Neural progenitor cell (in vitro differentiated cells): ENCODE results near the gene B3GAT2. TPM values are rescaled to one million over a fixed set of nuclear protein-coding genes. Genes with fewer than 3 reads are reported as not detected.

Source experiments
- DNase-seq: peaks from one replicate; pipeline ENCODE4 v3.0.0-alpha.2; 2016; ENCODE audit warnings: low spot score
- H2AFZ ChIP-seq: fragments of 200-600 bp; sonication (generic); replicated peaks from 2 replicates; pipeline ENCODE4 v1.6.1; 2016; ENCODE audit warnings: antibody characterized with exemption
- H3F3A ChIP-seq: fragments of 200-600 bp; sonication (generic); 2 replicates; pipeline ENCODE4 v1.6.1; 2016; ENCODE audit warnings: antibody characterized with exemption, low read depth
- H3K27ac ChIP-seq: fragments of 200-600 bp; sonication (generic); 2 replicates; pipeline ENCODE4 v1.5.1; 2016; ENCODE audit warnings: mild to moderate bottlenecking
- H3K27me3 ChIP-seq: fragments of 200-600 bp; sonication (generic); 2 replicates; pipeline ENCODE4 v1.6.1; 2016; ENCODE audit warnings: mild to moderate bottlenecking, moderate library complexity
- H3K36me3 ChIP-seq: fragments of 200-600 bp; sonication (generic); 2 replicates; pipeline ENCODE4 v1.5.1; 2016
- H3K4me1 ChIP-seq: fragments of 200-600 bp; sonication (generic); 2 replicates; pipeline ENCODE4 v1.6.1; 2016; ENCODE audit warnings: mixed run types
- H3K4me2 ChIP-seq: fragments of 200-600 bp; sonication (generic); 2 replicates; pipeline ENCODE4 v1.6.1; 2016
- H3K4me3 ChIP-seq: fragments of 200-600 bp; sonication (generic); 2 replicates; pipeline ENCODE4 v1.5.1; 2016
- H3K79me2 ChIP-seq: fragments of 200-600 bp; sonication (generic); 2 replicates; pipeline ENCODE4 v1.6.1; 2016; ENCODE audit warnings: low read depth
- H3K9ac ChIP-seq: fragments of 200-600 bp; sonication (generic); 2 replicates; pipeline ENCODE4 v1.6.1; 2016
- H3K9me3 ChIP-seq: fragments of 200-600 bp; sonication (generic); 2 replicates; pipeline ENCODE4 v1.5.1; 2016; ENCODE audit warnings: low read depth
- H4K20me1 ChIP-seq: fragments of 200-600 bp; sonication (generic); 2 replicates; pipeline ENCODE4 v1.6.1; 2016; ENCODE audit warnings: low read depth
- H3K27ac Mint-ChIP-seq: 3 replicates; pipeline ENCODE4 v1.8.0; 2021; ENCODE audit warnings: mixed read lengths
- H3K27me3 Mint-ChIP-seq: 2 replicates; pipeline ENCODE4 v1.8.0; 2022; ENCODE audit warnings: low read depth, mild to moderate bottlenecking, inconsistent platforms, moderate library complexity, mixed read lengths; ENCODE audit not compliant: insufficient read depth
- H3K36me3 Mint-ChIP-seq: 3 replicates; pipeline ENCODE4 v1.8.0; 2021; ENCODE audit warnings: mixed read lengths
- H3K4me1 Mint-ChIP-seq: 3 replicates; pipeline ENCODE4 v1.8.0; 2021; ENCODE audit warnings: mixed read lengths
- H3K4me3 Mint-ChIP-seq: 3 replicates; pipeline ENCODE4 v1.8.0; 2021; ENCODE audit warnings: mild to moderate bottlenecking, moderate library complexity, mixed read lengths
- H3K9me3 Mint-ChIP-seq: 3 replicates; pipeline ENCODE4 v1.8.0; 2020; ENCODE audit warnings: mixed read lengths
- CTCF ChIP-seq: fragments of 200-600 bp; sonication (generic); IDR thresholded peaks from 2 replicates; pipeline ENCODE4 v1.5.1; 2017; ENCODE audit warnings: antibody characterized with exemption, mild to moderate bottlenecking
- EZH2 ChIP-seq: fragments of 200-600 bp; sonication (generic); IDR thresholded peaks from 2 replicates; pipeline ENCODE4 v1.6.1; 2017; ENCODE audit warnings: antibody characterized with exemption, mild to moderate bottlenecking, moderate library complexity
- EZH2phosphoT487 ChIP-seq: fragments of 200-600 bp; sonication (generic); IDR thresholded peaks from 2 replicates; pipeline ENCODE4 v1.6.1; 2017; ENCODE audit warnings: antibody characterized with exemption
- total RNA-seq: library from RNA; depleted of rRNA; stranded (reverse); fragments of >200 nt; gene quantifications from 2 replicates; pipeline ENCODE4 v1.2.3, GENCODE V29; 2015; ENCODE audit warnings: low replicate concordance

The B3GAT2 gene
- total RNA-seq, 1 donor from 2014 or later, result 0.71 TPM

GRCh38 chr6:70872469-70872868 is 84.4 kb downstream of the B3GAT2 start:
- Mint-ChIP-seq H3K9me3 (peaks cover 21% of the 10 kb centered on the region), H3K4me3 (no peak overlapping the region), H3K27me3 (no peaks in the 10 kb centered on the region), H3K27ac (no peak overlapping the region), H3K4me1 (no peaks in the 10 kb centered on the region), H3K36me3 (no peaks in the 10 kb centered on the region)
- peaks cover 17% of the 10 kb centered on the region for H3K4me1 ChIP-seq
- peaks cover 7% of the 10 kb centered on the region for H3K36me3 ChIP-seq
- peaks cover 17% of the 10 kb centered on the region for H3K9me3 ChIP-seq
- TF ChIP-seq EZH2, result no peak
- TF ChIP-seq CTCF, result no peak
- TF ChIP-seq EZH2phosphoT487, result no peak
- peaks cover 13% of the 10 kb centered on the region for H3F3A ChIP-seq
- no peaks in the 10 kb centered on the region for H3K27me3 ChIP-seq
- H3K4me3 ChIP-seq, result no peak overlapping the region
- H3K79me2 ChIP-seq, result no peaks in the 10 kb centered on the region
- H3K27ac ChIP-seq, result no peak overlapping the region
- DNase-seq, result no peak
- no peaks in the 10 kb centered on the region for H4K20me1 ChIP-seq
- H3K4me2 ChIP-seq, result no peak overlapping the region
- no peak overlapping the region for H2AFZ ChIP-seq
- no peak overlapping the region for H3K9ac ChIP-seq

GRCh38 chr6:70864401-70864800 is 92.5 kb downstream of the B3GAT2 start:
- Histone ChIP-seq H3K4me2 (peak overlapping the region; percentile 70), H3K9me3 (no peaks in the 10 kb centered on the region), H3K9ac (no peak overlapping the region), H2AFZ (peak overlapping the region; percentile 46), H3K79me2 (no peaks in the 10 kb centered on the region), H3K27me3 (no peaks in the 10 kb centered on the region), H3K36me3 (no peaks in the 10 kb centered on the region), H4K20me1 (no peaks in the 10 kb centered on the region), H3K4me1 (peaks cover 36% of the 10 kb centered on the region), H3K27ac (peak overlapping the region; percentile 94), H3F3A (peaks cover 30% of the 10 kb centered on the region), H3K4me3 (no peak overlapping the region)
- no peaks in the 10 kb centered on the region for H3K27me3 Mint-ChIP-seq
- peaks cover 17% of the 10 kb centered on the region for H3K4me1 Mint-ChIP-seq
- peak; percentile 74 for DNase-seq
- TF ChIP-seq EZH2 (no peak), CTCF (no peak), EZH2phosphoT487 (no peak)
- H3K36me3 Mint-ChIP-seq, result peaks cover 12% of the 10 kb centered on the region
- no peak overlapping the region for H3K4me3 Mint-ChIP-seq
- peaks cover 2% of the 10 kb centered on the region for H3K9me3 Mint-ChIP-seq
- peak overlapping the region; percentile 10 for H3K27ac Mint-ChIP-seq

- Histone ChIP-seq H3K4me1 (peaks cover 36% of the 10 kb centered on the region), H3K79me2 (no peaks in the 10 kb centered on the region), H3K27me3 (no peaks in the 10 kb centered on the region), H3K4me2 (peak overlapping the region; percentile 70), H3F3A (peaks cover 30% of the 10 kb centered on the region), H2AFZ (no peak overlapping the region), H3K36me3 (no peaks in the 10 kb centered on the region), H3K9me3 (no peaks in the 10 kb centered on the region), H4K20me1 (no peaks in the 10 kb centered on the region), H3K9ac (no peak overlapping the region), H3K4me3 (no peak overlapping the region), H3K27ac (peak overlapping the region; percentile 94)
- no peaks in the 10 kb centered on the region for H3K27me3 Mint-ChIP-seq
- H3K4me3 Mint-ChIP-seq, result no peak overlapping the region
- no peak overlapping the region for H3K27ac Mint-ChIP-seq
- no peak for TF ChIP-seq CTCF
- TF ChIP-seq EZH2, result no peak
- no peak for TF ChIP-seq EZH2phosphoT487
- peaks cover 2% of the 10 kb centered on the region for H3K9me3 Mint-ChIP-seq
- no peak for DNase-seq
- H3K4me1 Mint-ChIP-seq, result peaks cover 17% of the 10 kb centered on the region
- H3K36me3 Mint-ChIP-seq, result peaks cover 12% of the 10 kb centered on the region
Observed at GRCh38 chr6:70863343-70863742, 93.5 kb downstream of the B3GAT2 start.
